HepG2 (cell line): ENCODE measurements around the gene IZUMO4. TPM values are rescaled to one million over a fixed set of nuclear protein-coding genes. Genes with fewer than 3 reads are reported as not detected.
A peak's percentile ranks its signal among the peaks of the same experiment; 100 is the strongest.

Experiments
- MAFK ChIP-seq, 2 experiments: IDR thresholded peaks in 1 of 2; conservative IDR thresholded peaks in 1 of 2; 2 replicates each; pipeline ENCODE4 v1.6.1; 2011; ENCODE audit warnings: improper control_type of control experiment in 2 of 2, low read length in 2 of 2
- NFYC ChIP-seq: IDR thresholded peaks from 2 replicates; pipeline ENCODE4 v1.6.1; 2016; ENCODE audit warnings: missing genetic modification reagents, missing compliant biosample characterization
- RCOR2 ChIP-seq: IDR thresholded peaks from 2 replicates; pipeline ENCODE4 v1.6.1; 2016; ENCODE audit warnings: missing biosample characterization, missing genetic modification reagents
- REPIN1 ChIP-seq: sonication (generic); formaldehyde crosslinking; IDR thresholded peaks from 2 replicates; pipeline ENCODE4 v1.8.0; 2022; ENCODE audit warnings: missing genetic modification reagents, low read depth, mild to moderate bottlenecking, borderline replicate concordance
- SIN3A ChIP-seq: IDR thresholded peaks from 2 replicates; pipeline ENCODE4 v1.6.1; 2011; ENCODE audit warnings: low read depth, mild to moderate bottlenecking, control low read depth, low read length, borderline replicate concordance
- ZNF546 ChIP-seq: sonication (generic); formaldehyde crosslinking; conservative IDR thresholded peaks from 2 replicates; pipeline ENCODE4 v1.8.1; 2023; ENCODE audit warnings: mild to moderate bottlenecking, missing genetic modification reagents
- polyA plus RNA-seq, 8 experiments: library from polyadenylated mRNA; depleted of rRNA in 3 of 8; stranded (reverse) in 7 of 8; unstranded in 1 of 8; fragments of >200 nt; fragmentation: Illumina TruSeq in 4 of 8; extraction: Trizol in 4 of 8; gene quantifications; 2 replicates each; pipeline versions ENCODE4 v1.2.1 to v1.2.3, GENCODE V29; 2011 to 2016; ENCODE audit warnings: low read depth in 4 of 8, missing spikeins in 1 of 8, mixed read lengths in 1 of 8; ENCODE audit not compliant: insufficient read depth in 1 of 8
- total RNA-seq, 5 experiments: library from RNA; depleted of rRNA; stranded (reverse); fragments of >200 nt; fragmentation: Illumina TruSeq; extraction: Trizol; gene quantifications; 2 replicates each; pipeline ENCODE4 v1.2.3, GENCODE V29; 2016; ENCODE audit warnings: low read depth in 1 of 5
- TF ChIP-seq, protein P1 (sequence below): sonication (generic); IDR thresholded peaks from 2 replicates; pipeline ENCODE4 v1.6.1; 2016; ENCODE audit warnings: low read depth, borderline replicate concordance
- TF ChIP-seq, protein P2 (sequence below): sonication (generic); formaldehyde crosslinking; IDR thresholded peaks from 2 replicates; pipeline ENCODE4 v1.9.0; 2021; ENCODE audit warnings: mild to moderate bottlenecking, missing genetic modification reagents
- TF ChIP-seq, protein P3 (sequence below): sonication (generic); formaldehyde crosslinking; IDR thresholded peaks from 2 replicates; pipeline ENCODE4 v1.8.0; 2023; ENCODE audit warnings: mild to moderate bottlenecking, missing genetic modification reagents
- TF ChIP-seq, protein P4 (sequence below): sonication (generic); formaldehyde crosslinking; IDR thresholded peaks from 2 replicates; pipeline ENCODE4 v1.5.1; 2020; ENCODE audit warnings: missing genetic modification reagents, mild to moderate bottlenecking, borderline replicate concordance
- TF ChIP-seq, protein P5 (sequence below): sonication (generic); formaldehyde crosslinking; IDR thresholded peaks from 2 replicates; pipeline ENCODE4 v1.4.0; 2020; ENCODE audit warnings: missing genetic modification reagents

IZUMO4 gene
- total and polyA plus RNA-seq, 2 of the 13 experiments (the other 11 are each of a cell fraction or from before 2014, with no cell fraction given), result 0.77 to 3.9 TPM

DNA sequence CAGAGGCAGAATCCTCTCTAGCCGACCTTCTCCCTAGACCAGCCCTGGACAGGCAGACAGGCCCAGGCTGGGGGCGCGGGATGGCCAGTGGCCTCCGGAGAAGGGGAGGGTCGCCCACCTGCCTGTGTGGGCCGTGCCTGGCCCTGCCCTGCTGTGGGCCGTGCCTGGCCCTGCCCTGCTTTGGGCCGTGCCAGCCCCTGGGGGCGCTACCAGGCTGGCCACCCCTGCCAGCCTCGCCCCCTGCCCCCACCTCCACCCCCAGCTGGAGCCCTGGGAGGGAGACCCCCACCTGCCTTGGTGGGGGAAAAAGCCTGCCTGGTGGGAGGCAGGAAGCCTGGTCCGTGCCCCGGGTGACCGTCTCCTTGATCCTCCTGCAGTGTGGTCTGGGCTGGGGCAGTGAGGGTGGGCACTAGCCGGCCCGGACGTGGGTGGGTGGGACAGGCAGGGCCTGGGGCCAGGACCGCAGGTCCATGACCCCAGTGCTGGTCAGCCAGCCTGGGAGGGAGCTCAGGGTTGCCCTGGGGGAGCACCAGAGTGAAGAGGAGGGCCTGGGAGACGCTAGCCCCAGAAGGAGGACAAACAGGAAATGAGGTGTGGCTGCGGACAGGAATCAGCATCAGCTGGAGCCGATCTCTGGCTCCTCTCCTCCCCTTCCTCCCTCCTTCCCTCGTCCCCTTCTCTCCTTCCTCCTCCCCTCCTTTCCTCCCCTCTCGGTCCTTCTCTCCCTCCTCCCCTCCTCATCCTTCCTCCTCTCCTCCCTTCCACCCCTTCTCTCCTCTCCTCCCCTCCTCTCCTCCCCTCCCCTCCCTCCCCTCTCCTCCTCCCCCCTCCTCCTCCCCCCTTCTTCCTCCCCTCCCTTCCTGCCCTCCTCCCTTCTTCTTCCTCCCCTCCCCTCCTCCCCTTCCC, 40.5 kb upstream of the IZUMO4 start (continued):
- TF ChIP-seq, protein P1, sequence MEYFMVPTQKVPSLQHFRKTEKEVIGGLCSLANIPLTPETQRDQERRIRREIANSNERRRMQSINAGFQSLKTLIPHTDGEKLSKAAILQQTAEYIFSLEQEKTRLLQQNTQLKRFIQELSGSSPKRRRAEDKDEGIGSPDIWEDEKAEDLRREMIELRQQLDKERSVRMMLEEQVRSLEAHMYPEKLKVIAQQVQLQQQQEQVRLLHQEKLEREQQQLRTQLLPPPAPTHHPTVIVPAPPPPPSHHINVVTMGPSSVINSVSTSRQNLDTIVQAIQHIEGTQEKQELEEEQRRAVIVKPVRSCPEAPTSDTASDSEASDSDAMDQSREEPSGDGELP, result peak; percentile 93; the same call in 1 of the 2 replicates
- no peak for TF ChIP-seq MAFK (conservative IDR thresholded peaks at IDR 0.05 in 1 of 2, IDR thresholded peaks at IDR 0.05 in 1 of 2; ENCODE audit: low read length in 2 of 2)
- TF ChIP-seq, protein P2, sequence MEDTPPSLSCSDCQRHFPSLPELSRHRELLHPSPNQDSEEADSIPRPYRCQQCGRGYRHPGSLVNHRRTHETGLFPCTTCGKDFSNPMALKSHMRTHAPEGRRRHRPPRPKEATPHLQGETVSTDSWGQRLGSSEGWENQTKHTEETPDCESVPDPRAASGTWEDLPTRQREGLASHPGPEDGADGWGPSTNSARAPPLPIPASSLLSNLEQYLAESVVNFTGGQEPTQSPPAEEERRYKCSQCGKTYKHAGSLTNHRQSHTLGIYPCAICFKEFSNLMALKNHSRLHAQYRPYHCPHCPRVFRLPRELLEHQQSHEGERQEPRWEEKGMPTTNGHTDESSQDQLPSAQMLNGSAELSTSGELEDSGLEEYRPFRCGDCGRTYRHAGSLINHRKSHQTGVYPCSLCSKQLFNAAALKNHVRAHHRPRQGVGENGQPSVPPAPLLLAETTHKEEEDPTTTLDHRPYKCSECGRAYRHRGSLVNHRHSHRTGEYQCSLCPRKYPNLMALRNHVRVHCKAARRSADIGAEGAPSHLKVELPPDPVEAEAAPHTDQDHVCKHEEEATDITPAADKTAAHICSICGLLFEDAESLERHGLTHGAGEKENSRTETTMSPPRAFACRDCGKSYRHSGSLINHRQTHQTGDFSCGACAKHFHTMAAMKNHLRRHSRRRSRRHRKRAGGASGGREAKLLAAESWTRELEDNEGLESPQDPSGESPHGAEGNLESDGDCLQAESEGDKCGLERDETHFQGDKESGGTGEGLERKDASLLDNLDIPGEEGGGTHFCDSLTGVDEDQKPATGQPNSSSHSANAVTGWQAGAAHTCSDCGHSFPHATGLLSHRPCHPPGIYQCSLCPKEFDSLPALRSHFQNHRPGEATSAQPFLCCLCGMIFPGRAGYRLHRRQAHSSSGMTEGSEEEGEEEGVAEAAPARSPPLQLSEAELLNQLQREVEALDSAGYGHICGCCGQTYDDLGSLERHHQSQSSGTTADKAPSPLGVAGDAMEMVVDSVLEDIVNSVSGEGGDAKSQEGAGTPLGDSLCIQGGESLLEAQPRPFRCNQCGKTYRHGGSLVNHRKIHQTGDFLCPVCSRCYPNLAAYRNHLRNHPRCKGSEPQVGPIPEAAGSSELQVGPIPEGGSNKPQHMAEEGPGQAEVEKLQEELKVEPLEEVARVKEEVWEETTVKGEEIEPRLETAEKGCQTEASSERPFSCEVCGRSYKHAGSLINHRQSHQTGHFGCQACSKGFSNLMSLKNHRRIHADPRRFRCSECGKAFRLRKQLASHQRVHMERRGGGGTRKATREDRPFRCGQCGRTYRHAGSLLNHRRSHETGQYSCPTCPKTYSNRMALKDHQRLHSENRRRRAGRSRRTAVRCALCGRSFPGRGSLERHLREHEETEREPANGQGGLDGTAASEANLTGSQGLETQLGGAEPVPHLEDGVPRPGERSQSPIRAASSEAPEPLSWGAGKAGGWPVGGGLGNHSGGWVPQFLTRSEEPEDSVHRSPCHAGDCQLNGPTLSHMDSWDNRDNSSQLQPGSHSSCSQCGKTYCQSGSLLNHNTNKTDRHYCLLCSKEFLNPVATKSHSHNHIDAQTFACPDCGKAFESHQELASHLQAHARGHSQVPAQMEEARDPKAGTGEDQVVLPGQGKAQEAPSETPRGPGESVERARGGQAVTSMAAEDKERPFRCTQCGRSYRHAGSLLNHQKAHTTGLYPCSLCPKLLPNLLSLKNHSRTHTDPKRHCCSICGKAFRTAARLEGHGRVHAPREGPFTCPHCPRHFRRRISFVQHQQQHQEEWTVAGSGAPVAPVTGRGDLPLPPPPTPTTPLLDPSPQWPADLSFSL (CRISPR knock-in tag), result no peak
- TF ChIP-seq, protein P3, sequence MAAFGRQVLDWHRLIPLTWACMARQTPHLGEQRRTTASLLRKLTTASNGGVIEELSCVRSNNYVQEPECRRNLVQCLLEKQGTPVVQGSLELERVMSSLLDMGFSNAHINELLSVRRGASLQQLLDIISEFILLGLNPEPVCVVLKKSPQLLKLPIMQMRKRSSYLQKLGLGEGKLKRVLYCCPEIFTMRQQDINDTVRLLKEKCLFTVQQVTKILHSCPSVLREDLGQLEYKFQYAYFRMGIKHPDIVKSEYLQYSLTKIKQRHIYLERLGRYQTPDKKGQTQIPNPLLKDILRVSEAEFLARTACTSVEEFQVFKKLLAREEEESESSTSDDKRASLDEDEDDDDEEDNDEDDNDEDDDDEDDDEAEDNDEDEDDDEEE (CRISPR knock-in tag), result no peak
- no peak for TF ChIP-seq NFYC (CRISPR knock-in tag)
- TF ChIP-seq SIN3A, result 0 out of 2 replicates have a peak, but pooled peaks have one; percentile 21
- TF ChIP-seq, protein P4, sequence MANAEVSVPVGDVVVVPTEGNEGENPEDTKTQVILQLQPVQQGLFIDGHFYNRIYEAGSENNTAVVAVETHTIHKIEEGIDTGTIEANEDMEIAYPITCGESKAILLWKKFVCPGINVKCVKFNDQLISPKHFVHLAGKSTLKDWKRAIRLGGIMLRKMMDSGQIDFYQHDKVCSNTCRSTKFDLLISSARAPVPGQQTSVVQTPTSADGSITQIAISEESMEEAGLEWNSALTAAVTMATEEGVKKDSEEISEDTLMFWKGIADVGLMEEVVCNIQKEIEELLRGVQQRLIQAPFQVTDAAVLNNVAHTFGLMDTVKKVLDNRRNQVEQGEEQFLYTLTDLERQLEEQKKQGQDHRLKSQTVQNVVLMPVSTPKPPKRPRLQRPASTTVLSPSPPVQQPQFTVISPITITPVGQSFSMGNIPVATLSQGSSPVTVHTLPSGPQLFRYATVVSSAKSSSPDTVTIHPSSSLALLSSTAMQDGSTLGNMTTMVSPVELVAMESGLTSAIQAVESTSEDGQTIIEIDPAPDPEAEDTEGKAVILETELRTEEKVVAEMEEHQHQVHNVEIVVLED (CRISPR knock-in tag), result no peak
- TF ChIP-seq, protein P5, sequence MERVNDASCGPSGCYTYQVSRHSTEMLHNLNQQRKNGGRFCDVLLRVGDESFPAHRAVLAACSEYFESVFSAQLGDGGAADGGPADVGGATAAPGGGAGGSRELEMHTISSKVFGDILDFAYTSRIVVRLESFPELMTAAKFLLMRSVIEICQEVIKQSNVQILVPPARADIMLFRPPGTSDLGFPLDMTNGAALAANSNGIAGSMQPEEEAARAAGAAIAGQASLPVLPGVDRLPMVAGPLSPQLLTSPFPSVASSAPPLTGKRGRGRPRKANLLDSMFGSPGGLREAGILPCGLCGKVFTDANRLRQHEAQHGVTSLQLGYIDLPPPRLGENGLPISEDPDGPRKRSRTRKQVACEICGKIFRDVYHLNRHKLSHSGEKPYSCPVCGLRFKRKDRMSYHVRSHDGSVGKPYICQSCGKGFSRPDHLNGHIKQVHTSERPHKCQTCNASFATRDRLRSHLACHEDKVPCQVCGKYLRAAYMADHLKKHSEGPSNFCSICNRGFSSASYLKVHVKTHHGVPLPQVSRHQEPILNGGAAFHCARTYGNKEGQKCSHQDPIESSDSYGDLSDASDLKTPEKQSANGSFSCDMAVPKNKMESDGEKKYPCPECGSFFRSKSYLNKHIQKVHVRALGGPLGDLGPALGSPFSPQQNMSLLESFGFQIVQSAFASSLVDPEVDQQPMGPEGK (CRISPR knock-in tag), result peak; percentile 58
- TF ChIP-seq ZNF546 (CRISPR knock-in tag), result no peak
- TF ChIP-seq REPIN1, result no peak
- TF ChIP-seq RCOR2 (CRISPR knock-in tag), result no peak
